ENCODE measurements around the gene ACOT7.
A peak's percentile ranks its signal among the peaks of the same experiment; 100 is the strongest.

ACOT7 gene

GRCh38 chr1:6262555-6263420 lies 130.8 kb downstream of the ACOT7 start:
- DNase-seq = peak; percentile 51

- DNase-seq = peak; percentile 83
Measured at GRCh38 chr1:6261615-6261995, 132.0 kb downstream of the ACOT7 start.

DNA sequence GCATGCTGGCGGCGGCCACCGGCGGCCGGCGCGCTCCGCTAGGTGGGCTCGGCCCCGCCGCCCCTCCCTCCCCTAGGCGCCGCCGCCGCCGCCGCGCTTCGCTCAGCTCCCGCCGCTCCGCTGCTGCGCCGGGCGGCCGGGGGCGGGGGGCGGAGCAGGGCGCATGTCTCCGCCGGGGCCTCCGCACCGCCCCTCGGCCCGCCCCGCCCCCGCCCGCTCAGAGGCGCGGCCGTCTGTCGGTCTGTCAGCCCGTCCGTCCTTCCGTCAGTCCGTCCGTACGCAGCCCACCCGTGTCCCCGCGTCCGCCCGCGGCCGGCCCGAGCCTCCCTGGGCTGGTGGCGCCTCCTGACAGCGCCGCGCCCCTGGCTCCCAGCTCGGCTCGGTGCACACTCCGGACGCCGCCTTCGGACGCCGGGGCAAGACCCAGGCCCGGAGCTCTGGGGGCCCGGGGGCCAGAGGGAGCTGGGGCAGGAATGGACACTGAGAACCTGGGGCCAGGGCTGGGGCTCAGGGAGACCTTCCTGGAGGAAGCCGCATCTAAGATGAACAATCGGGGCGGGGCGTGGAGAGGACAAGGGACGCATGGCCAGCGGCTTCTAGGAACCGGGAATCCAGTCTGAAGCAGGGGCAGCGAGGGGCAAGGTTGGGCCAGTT lies 132.5 kb downstream of the ACOT7 start, which contains the start of gene GPR153:
Gene GPR153 (minus strand): TSS at position 138 of the 654 bp plus-strand sequence. CDS start 6,193 bp downstream, outside the sequence.
- peak; percentile 86 for DNase-seq

GRCh38 chr1:6260433-6260934 lies 133.1 kb downstream of the ACOT7 start:
- no peak for DNase-seq

DNA sequence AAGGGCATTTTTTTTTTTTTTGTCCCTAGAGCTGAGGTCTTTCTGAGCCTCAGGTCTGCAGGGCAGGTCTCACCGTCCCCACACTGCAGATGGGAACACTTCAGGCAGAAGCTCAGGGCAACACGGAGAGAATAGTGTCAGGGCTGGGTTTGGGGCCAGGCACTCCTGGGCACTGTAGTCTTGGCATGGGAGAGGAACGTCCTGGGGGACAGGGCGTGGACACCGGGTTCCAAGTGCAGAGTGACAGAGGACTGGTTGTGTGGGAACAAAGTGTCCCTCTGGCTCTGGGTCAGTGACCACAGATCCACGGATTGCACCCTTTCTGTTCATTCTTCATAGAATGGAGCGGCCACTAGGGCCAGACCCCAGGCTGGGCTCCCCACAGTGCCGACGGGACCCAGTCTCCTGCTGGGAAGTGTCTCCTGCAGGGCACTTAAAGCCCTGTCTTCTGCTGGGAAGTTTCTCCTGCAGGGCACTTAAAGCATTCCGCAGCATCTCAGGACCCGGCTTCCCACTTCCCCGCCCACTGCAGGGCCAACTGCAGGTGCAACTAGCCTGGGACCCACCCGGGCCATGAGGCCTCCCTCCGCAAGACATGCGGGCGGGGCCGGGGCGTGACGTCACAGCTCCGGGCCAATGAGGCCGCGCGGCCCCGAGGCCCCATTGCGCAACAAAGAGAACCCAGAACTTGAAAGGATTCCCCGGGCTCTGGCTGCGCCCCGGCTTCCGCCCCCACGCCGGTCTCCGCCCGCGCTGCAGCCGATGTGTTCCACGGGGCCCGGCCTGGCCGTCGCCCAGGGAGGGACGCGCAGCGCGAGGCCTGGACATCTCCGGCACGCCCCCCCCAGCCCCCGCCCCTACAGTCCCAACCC lies 133.8 kb downstream of the ACOT7 start:
- peak; percentile 78 for DNase-seq

DNA sequence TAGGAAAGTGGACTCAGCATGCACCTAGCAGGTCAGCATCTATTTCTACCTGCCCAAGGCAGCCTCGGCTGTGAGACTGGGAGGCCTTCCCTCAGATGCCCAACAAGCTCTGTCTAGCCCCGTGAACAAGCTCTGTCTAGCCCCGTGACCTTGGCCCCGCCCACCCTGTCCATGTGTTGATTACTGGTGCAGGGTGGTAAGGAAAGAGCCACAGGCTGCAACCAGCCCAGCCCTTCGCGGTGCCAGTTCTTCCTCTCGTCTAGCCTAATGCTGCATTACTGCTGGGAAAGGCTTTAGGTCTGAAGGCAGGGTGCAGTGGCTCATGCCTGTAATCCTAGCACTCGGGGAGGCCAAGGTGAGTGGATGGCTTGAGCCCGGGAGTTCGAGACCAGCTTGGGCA lies 134.9 kb downstream of the ACOT7 start:
- no peak for DNase-seq

- no peak for DNase-seq
Measured at GRCh38 chr1:6257541-6258069, 136.0 kb downstream of the ACOT7 start.

DNA sequence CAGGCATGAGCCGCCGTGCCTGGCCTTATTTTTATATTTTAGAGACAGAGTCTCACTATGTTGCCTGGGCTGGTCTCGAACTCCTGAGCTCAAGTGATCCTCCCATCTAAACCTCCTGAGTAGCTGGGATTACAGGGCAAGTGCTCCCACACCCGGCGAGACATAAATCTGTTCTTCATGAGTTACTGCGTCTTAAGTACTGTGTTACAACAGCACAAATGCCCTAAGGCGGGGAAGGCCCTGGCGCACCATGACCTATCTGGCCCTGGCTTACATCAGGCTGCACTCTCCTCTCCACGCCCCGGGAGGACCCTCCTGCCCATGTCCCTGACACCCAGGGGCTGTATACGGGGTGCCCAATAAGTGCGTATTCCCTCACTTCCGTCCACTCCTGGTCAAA lies 136.9 kb downstream of the ACOT7 start:
- no peak for DNase-seq

DNA sequence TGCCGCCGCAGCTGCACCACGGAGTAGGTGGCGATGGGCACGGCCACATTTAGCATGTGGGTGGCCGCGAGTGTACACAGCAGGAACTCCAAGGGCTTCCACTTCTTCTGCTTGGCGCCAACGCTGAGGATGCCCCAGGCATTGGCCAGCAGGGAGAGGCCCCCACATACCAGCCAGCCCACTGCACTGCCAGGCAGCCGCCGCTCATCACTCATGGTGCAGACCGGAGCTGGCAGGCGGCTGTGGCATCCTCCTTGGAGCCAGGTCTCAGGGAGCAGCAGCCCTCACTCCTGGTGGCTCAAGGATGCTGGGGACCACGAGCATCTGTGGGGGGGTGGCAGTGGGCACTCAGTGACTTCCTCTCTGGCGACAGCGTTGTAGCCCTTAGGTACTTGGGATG lies 138.9 kb downstream of the ACOT7 start:
- no peak for DNase-seq

GRCh38 chr1:6253380-6253779 lies 140.2 kb downstream of the ACOT7 start:
- DNase-seq = no peak

- DNase-seq = no peak
Measured at GRCh38 chr1:6252374-6252710, 141.2 kb downstream of the ACOT7 start.

GRCh38 chr1:6251681-6252373 lies 141.7 kb downstream of the ACOT7 start:
- DNase-seq = no peak

DNA sequence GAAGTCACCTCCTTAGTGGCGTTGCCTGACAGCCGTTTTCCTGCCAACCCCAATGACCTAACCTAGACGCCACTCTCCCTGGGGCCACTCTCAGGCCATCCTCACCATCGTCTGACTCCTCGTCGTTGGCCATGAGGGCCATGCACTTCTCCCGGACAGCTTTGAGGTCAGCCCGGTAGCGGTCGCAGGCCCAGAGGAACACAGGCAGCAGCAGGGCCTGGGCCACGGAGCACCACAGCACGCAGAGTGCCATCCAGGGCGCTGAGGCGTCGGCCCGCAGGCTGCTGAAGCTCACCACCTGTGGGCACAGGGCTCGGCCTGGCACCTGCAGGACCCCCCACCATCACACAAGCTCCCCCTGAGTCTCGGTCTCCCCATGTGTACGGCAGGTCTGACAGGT lies 142.3 kb downstream of the ACOT7 start:
- DNase-seq = no peak

GRCh38 chr1:6249739-6250689 lies 143.6 kb downstream of the ACOT7 start:
- peak; percentile 36 for DNase-seq

DNA sequence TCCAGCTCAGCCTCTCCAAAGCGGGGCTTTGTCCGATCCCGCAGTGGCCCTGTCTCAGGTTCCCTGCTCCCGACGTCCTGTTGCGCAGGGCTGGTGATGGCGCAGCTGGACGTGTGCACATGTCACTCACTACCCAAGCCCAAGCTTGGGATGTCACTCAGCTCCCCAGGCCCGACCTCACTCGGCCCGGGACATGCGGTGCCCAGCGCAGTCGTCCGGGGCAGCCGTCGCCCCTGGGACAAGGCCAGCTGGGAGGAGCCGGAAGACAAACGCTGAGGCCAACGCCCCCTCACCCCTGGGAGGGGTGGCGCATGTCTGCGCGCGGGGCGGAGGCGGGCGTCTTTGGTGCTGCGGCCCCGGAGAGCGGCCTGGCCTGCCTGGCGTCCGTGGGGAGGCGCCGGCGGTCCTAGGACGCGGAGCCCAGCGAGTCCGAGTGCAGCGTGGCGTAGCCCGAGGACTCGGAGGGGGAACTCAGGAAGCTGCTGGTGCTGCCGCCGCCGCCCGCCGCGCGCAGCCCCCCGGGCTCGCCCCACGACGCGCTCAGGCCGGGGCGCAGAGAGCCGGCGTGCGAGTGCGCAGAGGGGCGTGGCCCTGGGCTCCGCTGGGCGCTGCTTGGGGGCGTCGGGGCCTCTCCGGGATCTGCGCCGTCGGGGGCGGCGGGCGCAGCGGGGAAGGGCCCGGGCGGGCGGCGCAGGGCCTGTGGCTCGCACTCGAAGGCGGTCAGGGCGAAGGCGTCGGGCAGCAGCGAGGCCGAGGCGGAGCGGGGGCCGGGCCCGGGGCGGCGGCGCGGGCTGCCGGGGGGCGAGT lies 144.4 kb downstream of the ACOT7 start:
- no peak for DNase-seq

GRCh38 chr1:6248161-6248776 lies 145.3 kb downstream of the ACOT7 start:
- DNase-seq = no peak

DNA sequence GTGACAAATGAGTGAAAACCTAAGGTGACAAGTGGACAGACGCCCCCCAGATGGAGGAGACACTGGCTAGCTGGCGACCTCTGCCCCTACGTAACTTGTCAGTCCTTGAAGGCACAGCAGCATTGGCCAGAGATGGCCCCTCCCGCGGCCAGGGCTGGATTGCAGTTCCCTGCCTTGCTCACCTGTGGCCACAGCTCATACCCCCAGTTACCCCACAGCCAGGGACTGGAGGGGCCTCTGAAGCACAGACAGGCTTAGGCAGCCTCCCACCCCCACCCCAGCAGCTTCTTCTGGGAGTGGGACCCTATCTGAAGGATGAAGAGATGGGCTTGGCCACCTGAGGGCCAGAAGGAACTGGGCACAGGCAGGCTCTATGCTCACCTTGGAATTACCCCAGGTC lies 145.9 kb downstream of the ACOT7 start:
- no peak for DNase-seq

- peak; percentile 92 for DNase-seq
Measured at GRCh38 chr1:6246497-6247467, 146.8 kb downstream of the ACOT7 start.
